ENCODE data around the gene FIBCD1. TPM values are rescaled to one million over a fixed set of nuclear protein-coding genes. Genes with fewer than 3 reads are reported as not detected.

FIBCD1 gene
- total and polyA plus RNA-seq, 3 experiments from 2014 or later: not detected

DNA sequence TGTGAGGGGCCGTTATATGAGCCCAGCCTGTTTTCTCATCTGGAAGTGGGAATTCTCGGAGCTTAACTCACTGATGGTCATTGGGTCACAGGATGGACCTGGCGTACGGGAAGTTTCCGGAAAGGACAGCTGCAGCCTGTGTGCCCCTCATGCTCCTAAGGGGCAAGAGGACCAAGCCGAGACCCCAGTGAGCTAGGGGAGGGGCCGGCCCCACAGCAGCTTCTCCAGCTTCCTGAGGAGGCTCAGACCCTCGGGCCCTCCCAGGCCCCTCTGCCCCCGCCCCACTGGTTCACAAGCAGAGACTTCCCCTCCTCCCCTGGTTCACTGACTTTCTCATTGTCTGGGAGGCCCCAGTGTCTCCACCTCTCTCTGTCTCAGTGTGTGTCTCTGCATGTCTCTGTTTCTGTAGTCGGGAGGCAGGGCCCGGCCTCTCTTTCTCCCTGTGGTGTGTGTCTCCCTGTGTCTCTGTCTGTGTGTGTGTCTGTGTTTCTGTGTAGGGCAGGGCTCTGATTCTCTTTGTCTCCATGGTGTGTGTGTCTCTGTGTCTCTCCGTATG lies 32.3 kb upstream of the FIBCD1 start:
- Mint-ChIP-seq H3K27me3 (peaks cover 7 to 32% of the 10 kb centered on the region in 2 donors), H3K9me3 (no peaks in the 10 kb centered on the region), H3K4me1 (no peaks in the 10 kb centered on the region), H3K36me3 (no peaks in the 10 kb centered on the region), H3K4me3 (no peak overlapping the region), H3K27ac (no peak overlapping the region)
- no peak overlapping the region for H3K27ac ChIP-seq (ENCODE audit: low read depth, low read length)
- no peaks in the 10 kb centered on the region for H3K9me3 ChIP-seq (ENCODE audit: low read length)
- H3K4me1 ChIP-seq (ENCODE audit: insufficient read depth, low read length): no peaks in the 10 kb centered on the region
- no peak overlapping the region for H3K4me3 ChIP-seq (ENCODE audit: low read length)
- ChIA-PET POLR2A (no interaction called here), CTCF (no interaction called here)
- DNase-seq: no peak
- H3K27me3 ChIP-seq (ENCODE audit: insufficient read depth, low read length, poor library complexity, severe bottlenecking): peaks cover 22% of the 10 kb centered on the region
- no peaks in the 10 kb centered on the region for H3K36me3 ChIP-seq (ENCODE audit: insufficient read depth, low read length)

DNA sequence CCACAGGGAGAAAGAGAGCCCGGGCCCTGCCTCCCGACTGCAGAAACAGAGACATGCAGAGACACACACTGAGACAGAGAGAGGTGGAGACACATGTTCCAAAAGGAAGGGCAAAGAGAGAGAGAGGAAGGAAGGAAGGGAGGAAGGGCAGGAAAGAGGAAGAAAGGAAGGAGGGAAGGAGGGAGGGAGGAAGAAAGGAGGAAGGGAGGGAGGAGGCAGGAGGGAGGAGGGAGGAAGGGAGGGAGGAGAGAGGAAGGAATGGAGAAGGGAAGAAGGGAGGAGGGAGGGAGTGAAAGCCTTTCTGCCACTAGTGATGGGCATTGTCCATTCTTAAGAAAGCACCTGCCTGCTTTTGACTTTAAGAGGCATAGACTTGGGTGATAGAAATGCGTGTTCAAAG lies 31.8 kb upstream of the FIBCD1 start:
- Histone ChIP-seq H3K4me1 (ENCODE audit: insufficient read depth, low read length) (no peaks in the 10 kb centered on the region), H3K4me3 (ENCODE audit: low read length) (no peak overlapping the region), H3K27me3 (ENCODE audit: insufficient read depth, low read length, poor library complexity, severe bottlenecking) (peaks cover 17% of the 10 kb centered on the region), H3K36me3 (ENCODE audit: insufficient read depth, low read length) (no peaks in the 10 kb centered on the region), H3K9me3 (ENCODE audit: low read length) (no peaks in the 10 kb centered on the region), H3K27ac (ENCODE audit: low read depth, low read length) (no peak overlapping the region)
- Mint-ChIP-seq H3K36me3 (no peaks in the 10 kb centered on the region), H3K4me3 (no peak overlapping the region), H3K27ac (no peak overlapping the region), H3K27me3 (peaks cover 7 to 32% of the 10 kb centered on the region in 2 donors), H3K9me3 (no peaks in the 10 kb centered on the region), H3K4me1 (no peaks in the 10 kb centered on the region)
- ChIA-PET CTCF (no interaction called here), POLR2A (no interaction called here)
- no peak for DNase-seq

DNA sequence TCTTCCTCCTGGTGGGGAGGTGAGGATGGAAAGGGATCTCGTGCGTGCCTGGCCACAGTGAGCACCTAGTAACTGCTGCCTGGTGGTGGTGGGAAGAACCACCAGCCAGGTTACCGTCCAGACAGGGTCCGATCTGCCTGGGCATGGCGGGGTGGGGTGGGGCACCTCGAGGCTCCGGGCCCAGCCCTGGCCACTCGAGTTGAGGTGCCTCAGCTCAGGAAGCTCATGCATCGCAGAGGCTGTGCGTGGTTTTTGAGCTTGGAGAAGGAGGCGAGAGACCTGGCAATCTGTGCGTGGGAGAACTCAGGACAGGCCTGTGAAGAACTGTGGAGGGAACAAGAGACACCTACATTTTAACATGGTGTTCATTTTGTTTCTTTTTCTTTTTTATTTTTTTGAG lies 31.0 kb upstream of the FIBCD1 start:
- Mint-ChIP-seq H3K27ac (no peak overlapping the region), H3K36me3 (no peaks in the 10 kb centered on the region), H3K27me3 (peaks cover 7 to 33% of the 10 kb centered on the region in 2 donors), H3K4me3 (no peak overlapping the region), H3K9me3 (no peaks in the 10 kb centered on the region), H3K4me1 (no peaks in the 10 kb centered on the region)
- Histone ChIP-seq H3K36me3 (ENCODE audit: insufficient read depth, low read length) (no peaks in the 10 kb centered on the region), H3K4me3 (ENCODE audit: low read length) (no peak overlapping the region), H3K4me1 (ENCODE audit: insufficient read depth, low read length) (no peaks in the 10 kb centered on the region), H3K9me3 (ENCODE audit: low read length) (no peaks in the 10 kb centered on the region), H3K27ac (ENCODE audit: low read depth, low read length) (no peak overlapping the region), H3K27me3 (ENCODE audit: insufficient read depth, low read length, poor library complexity, severe bottlenecking) (peaks cover 23% of the 10 kb centered on the region)
- ChIA-PET CTCF (no interaction called here), POLR2A (no interaction called here)
- DNase-seq: no peak

DNA sequence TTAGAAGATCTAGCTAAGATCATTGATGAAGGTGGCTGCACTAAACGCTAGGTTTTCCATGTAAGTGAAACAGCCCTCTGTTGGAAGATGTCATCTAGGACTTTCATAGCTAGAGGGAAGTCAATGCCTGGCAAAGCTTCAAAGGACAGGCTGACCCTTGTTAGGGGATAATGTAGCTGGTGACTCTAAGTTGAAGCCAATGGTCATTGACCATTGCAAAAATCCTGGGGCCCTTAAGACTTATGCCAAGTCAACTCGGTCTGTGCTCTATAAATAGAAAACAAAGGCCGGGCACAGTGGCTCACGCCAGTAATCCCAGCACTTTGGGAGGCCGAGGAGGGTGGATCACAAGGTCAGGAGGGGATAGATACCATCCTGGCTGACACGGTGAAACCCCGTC lies 26.6 kb upstream of the FIBCD1 start:
- no peaks in the 10 kb centered on the region for H3K36me3 Mint-ChIP-seq
- peaks cover 0 to 7% (median 0%) of the 10 kb centered on the region in 5 donors for H3K9me3 Mint-ChIP-seq
- no peaks in the 10 kb centered on the region for H3K9me3 ChIP-seq (ENCODE audit: low read length)
- no peaks in the 10 kb centered on the region for H3K36me3 ChIP-seq (ENCODE audit: insufficient read depth, low read length)
- no peaks in the 10 kb centered on the region for H3K4me1 Mint-ChIP-seq
- H3K27ac Mint-ChIP-seq: no peak overlapping the region
- no peak for DNase-seq
- peaks cover 0 to 22% of the 10 kb centered on the region in 2 donors for H3K27me3 Mint-ChIP-seq
- no peak overlapping the region for H3K4me3 ChIP-seq (ENCODE audit: low read length)
- peaks cover 16% of the 10 kb centered on the region for H3K27me3 ChIP-seq (ENCODE audit: insufficient read depth, low read length, poor library complexity, severe bottlenecking)
- POLR2A ChIA-PET: no interaction called here
- H3K4me3 Mint-ChIP-seq: no peak overlapping the region
- CTCF ChIA-PET: no interaction called here
- no peak overlapping the region for H3K27ac ChIP-seq (ENCODE audit: low read depth, low read length)
- no peaks in the 10 kb centered on the region for H3K4me1 ChIP-seq (ENCODE audit: insufficient read depth, low read length)

DNA sequence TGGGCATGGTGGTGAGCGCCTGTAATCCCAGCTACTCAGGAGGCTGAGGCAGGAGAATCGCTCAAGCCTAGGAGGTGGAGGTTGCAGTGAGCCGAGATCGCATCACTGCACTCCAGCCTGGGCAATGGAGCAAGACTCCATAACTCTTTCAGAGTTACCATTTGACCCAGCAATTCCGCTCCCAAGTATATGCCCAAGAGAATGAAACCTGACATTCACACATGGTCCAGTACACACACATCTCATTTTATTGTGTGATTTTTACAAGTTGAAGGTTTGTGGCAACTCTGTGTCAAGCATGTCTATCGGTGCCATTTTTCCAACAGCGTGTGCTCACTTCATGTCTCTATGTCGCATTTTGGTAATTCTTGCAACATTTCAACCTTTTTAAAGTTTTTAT lies 24.9 kb upstream of the FIBCD1 start:
- H3K36me3 ChIP-seq (ENCODE audit: insufficient read depth, low read length): no peaks in the 10 kb centered on the region
- H3K9me3 Mint-ChIP-seq: peaks cover 0 to 7% (median 2%) of the 10 kb centered on the region in 5 donors
- no peaks in the 10 kb centered on the region for H3K4me1 Mint-ChIP-seq
- peaks cover 0 to 22% of the 10 kb centered on the region in 2 donors for H3K27me3 Mint-ChIP-seq
- no peaks in the 10 kb centered on the region for H3K9me3 ChIP-seq (ENCODE audit: low read length)
- H3K4me3 Mint-ChIP-seq: no peak overlapping the region
- H3K27ac Mint-ChIP-seq: no peak overlapping the region
- H3K36me3 Mint-ChIP-seq: no peaks in the 10 kb centered on the region
- DNase-seq: no peak
- H3K4me1 ChIP-seq (ENCODE audit: insufficient read depth, low read length): no peaks in the 10 kb centered on the region
- ChIA-PET CTCF (no interaction called here), POLR2A (no interaction called here)
- H3K27ac ChIP-seq (ENCODE audit: low read depth, low read length): no peak overlapping the region
- peaks cover 16% of the 10 kb centered on the region for H3K27me3 ChIP-seq (ENCODE audit: insufficient read depth, low read length, poor library complexity, severe bottlenecking)
- H3K4me3 ChIP-seq (ENCODE audit: low read length): no peak overlapping the region

DNA sequence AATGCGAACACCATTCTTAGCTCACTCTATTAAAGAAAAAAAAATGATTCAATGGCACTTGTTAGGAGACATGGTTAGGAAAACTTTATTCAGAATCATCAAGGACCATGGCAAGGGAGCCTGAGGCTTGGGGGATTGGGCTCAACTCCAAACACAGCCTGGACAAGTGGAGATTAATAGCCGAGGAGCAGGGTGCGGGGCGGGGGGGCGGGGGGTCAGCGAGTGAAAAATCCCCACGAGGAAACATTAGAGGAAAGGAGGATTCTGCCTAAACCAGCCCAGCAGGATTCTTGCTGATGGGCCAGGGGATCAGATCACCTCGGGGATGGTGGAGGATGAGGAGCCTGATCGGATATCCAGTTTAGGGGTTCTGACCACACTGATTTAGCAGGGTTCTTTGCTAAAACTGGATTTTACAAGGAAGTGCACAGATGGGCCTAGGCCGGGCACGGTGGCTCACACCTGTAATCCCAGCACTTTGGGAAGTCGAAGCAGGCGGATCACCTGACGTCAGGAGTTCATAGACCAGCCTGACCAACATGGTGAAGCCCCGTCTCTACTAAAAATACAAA lies 24.4 kb upstream of the FIBCD1 start:
- Histone ChIP-seq H3K4me3 (ENCODE audit: low read length) (no peak overlapping the region), H3K27me3 (ENCODE audit: insufficient read depth, low read length, poor library complexity, severe bottlenecking) (peaks cover 16% of the 10 kb centered on the region), H3K27ac (ENCODE audit: low read depth, low read length) (no peak overlapping the region), H3K9me3 (ENCODE audit: low read length) (peaks cover 4% of the 10 kb centered on the region), H3K4me1 (ENCODE audit: insufficient read depth, low read length) (no peaks in the 10 kb centered on the region), H3K36me3 (ENCODE audit: insufficient read depth, low read length) (no peaks in the 10 kb centered on the region)
- H3K36me3 Mint-ChIP-seq: no peaks in the 10 kb centered on the region
- H3K27ac Mint-ChIP-seq: no peak overlapping the region
- peaks cover 0 to 21% of the 10 kb centered on the region in 2 donors for H3K27me3 Mint-ChIP-seq
- POLR2A ChIA-PET: no interaction called here
- peaks cover 0 to 7% (median 2%) of the 10 kb centered on the region in 5 donors for H3K9me3 Mint-ChIP-seq
- CTCF ChIA-PET: no interaction called here
- no peak for DNase-seq
- no peak overlapping the region for H3K4me3 Mint-ChIP-seq
- peaks cover 0 to 2% (median 0%) of the 10 kb centered on the region in 3 donors for H3K4me1 Mint-ChIP-seq

DNA sequence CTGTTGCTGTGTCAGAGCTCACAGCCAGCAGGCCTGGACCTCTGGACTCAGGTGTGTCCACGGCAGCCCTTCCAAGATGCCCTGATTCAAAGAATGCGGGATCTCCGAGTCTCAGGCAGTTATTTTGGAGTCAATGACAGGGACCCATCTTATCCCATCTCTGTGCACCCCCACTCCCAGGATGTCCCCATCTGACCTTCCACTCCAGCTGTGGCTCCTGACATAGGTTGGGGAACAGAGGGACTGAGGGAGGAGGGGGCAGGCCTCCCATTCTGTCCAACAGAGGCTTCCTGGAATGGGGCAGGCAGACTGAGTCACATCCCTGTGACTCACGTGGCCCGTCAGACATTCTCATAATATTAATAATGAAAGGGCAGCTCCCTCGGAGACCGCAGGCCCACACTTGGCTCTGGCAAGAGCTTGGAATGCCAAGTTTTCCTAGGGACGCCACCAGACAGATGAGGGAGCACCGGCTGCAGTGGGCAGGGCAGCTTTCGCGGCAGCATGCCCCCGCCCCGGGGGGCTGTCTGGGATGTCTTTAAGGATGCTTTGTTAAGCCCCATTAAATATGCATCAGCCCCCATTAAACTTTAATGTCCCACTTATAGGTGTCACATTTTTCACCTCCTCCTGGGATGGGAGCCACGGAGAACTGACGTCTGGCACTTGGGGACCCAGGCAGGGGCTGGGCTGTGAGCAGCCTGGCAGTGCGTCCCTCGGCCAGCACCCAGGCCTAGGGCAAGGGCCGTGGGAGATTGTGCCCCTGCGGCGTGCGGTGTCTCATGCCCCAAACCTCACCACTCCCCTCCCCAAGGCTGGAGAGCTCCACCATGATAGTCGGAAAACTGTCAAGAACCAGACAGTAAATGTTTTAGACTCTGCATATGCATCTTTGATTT lies 23.6 kb upstream of the FIBCD1 start:
- H3K27me3 ChIP-seq (ENCODE audit: insufficient read depth, low read length, poor library complexity, severe bottlenecking): peaks cover 16% of the 10 kb centered on the region
- ChIA-PET POLR2A (no interaction called here), CTCF (no interaction called here)
- H3K36me3 ChIP-seq (ENCODE audit: insufficient read depth, low read length): no peaks in the 10 kb centered on the region
- H3K4me3 ChIP-seq (ENCODE audit: low read length): no peak overlapping the region
- H3K27me3 Mint-ChIP-seq: peaks cover 0 to 18% of the 10 kb centered on the region in 2 donors
- H3K27ac ChIP-seq (ENCODE audit: low read depth, low read length): no peak overlapping the region
- DNase-seq: no peak
- no peaks in the 10 kb centered on the region for H3K36me3 Mint-ChIP-seq
- H3K27ac Mint-ChIP-seq: no peak overlapping the region
- H3K9me3 ChIP-seq (ENCODE audit: low read length): peaks cover 4% of the 10 kb centered on the region
- no peaks in the 10 kb centered on the region for H3K4me1 ChIP-seq (ENCODE audit: insufficient read depth, low read length)
- H3K4me3 Mint-ChIP-seq: no peak overlapping the region
- peaks cover 0 to 7% (median 2%) of the 10 kb centered on the region in 5 donors for H3K9me3 Mint-ChIP-seq
- H3K4me1 Mint-ChIP-seq: peaks cover 0 to 2% (median 0%) of the 10 kb centered on the region in 3 donors

DNA sequence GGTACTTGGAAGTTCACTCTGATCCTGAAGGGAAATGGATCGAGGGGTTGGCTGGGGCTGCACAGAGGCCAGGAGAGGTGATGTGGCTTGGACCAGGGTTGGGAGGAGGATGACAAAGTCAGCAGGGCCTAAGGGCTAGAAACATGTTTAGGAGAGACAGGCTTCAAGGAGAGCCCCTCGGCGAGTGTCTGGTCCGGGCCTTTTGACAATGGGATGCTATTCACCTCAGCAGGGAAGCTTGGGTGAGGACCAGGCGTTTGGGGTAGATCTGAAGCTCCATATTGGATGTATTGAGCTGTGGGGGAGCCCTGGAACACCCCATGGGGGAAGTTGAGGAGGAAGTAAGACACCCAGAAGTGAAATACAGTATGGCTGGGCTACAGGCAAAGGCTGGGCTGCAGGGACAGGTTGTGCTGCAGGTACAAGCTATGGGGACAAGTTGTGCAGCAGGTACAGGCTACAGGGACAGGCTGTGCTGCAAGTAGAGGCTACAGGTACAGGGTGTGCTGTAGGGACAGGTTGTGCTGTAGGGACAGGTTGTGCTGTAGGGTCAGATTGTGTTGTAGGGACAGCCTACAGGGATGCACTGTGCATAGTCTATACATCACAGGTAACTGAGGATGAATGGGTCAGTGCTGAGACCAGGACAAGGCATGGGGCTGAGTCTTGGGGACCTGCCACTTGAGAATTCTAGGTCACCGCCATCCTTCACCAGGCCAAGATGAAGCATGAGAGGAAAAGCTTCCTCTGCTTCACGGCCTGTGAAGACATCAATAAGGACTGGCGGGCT lies 22.7 kb upstream of the FIBCD1 start:
- ChIA-PET CTCF (no interaction called here), POLR2A (no interaction called here)
- H3K36me3 ChIP-seq (ENCODE audit: insufficient read depth, low read length): no peaks in the 10 kb centered on the region
- peaks cover 4% of the 10 kb centered on the region for H3K9me3 ChIP-seq (ENCODE audit: low read length)
- no peaks in the 10 kb centered on the region for H3K4me1 ChIP-seq (ENCODE audit: insufficient read depth, low read length)
- Mint-ChIP-seq H3K27me3 (peaks cover 0 to 13% of the 10 kb centered on the region in 2 donors), H3K27ac (no peak overlapping the region), H3K36me3 (no peaks in the 10 kb centered on the region), H3K9me3 (peaks cover 0 to 7% (median 2%) of the 10 kb centered on the region in 5 donors), H3K4me3 (no peak overlapping the region), H3K4me1 (peaks cover 0 to 2% (median 0%) of the 10 kb centered on the region in 3 donors)
- H3K27ac ChIP-seq (ENCODE audit: low read depth, low read length): no peak overlapping the region
- H3K4me3 ChIP-seq (ENCODE audit: low read length): no peak overlapping the region
- no peak for DNase-seq
- H3K27me3 ChIP-seq (ENCODE audit: insufficient read depth, low read length, poor library complexity, severe bottlenecking): peaks cover 16% of the 10 kb centered on the region
